ENCODE measurements around the gene C1S.

DNA sequence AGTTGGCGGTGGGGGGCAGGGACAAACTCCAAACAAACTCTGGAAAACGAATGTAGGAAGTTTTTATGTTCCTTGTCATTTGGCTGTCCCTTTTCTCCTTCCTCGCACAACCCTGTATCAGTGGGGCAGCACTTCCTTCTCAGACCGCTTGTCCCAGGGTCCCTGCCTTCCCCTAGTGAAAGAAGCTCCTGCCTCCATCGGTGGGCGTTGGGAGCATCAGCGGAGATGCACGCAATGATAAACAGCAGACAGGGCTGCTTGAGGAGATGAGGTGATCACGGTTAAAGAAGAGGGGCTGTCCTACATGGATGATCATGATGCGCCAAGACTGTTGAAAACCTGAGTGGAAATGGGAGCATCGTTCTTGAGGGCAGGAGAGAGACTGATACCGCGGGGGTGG, 620 bp downstream of the C1S start:
- TF ChIP-seq EZH2 (optimal IDR thresholded peaks at IDR 0.05; ENCODE audit: low read depth, low read length) (no peak), EZH2phosphoT487 (IDR thresholded peaks at IDR 0.05; ENCODE audit: low read length) (no peak)
- TF ChIP-seq, protein P1, sequence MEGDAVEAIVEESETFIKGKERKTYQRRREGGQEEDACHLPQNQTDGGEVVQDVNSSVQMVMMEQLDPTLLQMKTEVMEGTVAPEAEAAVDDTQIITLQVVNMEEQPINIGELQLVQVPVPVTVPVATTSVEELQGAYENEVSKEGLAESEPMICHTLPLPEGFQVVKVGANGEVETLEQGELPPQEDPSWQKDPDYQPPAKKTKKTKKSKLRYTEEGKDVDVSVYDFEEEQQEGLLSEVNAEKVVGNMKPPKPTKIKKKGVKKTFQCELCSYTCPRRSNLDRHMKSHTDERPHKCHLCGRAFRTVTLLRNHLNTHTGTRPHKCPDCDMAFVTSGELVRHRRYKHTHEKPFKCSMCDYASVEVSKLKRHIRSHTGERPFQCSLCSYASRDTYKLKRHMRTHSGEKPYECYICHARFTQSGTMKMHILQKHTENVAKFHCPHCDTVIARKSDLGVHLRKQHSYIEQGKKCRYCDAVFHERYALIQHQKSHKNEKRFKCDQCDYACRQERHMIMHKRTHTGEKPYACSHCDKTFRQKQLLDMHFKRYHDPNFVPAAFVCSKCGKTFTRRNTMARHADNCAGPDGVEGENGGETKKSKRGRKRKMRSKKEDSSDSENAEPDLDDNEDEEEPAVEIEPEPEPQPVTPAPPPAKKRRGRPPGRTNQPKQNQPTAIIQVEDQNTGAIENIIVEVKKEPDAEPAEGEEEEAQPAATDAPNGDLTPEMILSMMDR (IDR thresholded peaks at IDR 0.05; ENCODE audit: low read length): no peak
